SK-N-SH (cell line): Measurements from ENCODE around the gene MYO1E.

Experiments used
- MAX ChIP-seq: IDR thresholded peaks from 2 replicates; pipeline ENCODE4 v1.4.0; 2012; ENCODE audit warnings: low read depth
- RCOR1 ChIP-seq: fragments of 150-350 bp; IDR thresholded peaks from 2 replicates; pipeline ENCODE4 v1.6.1; 2017; ENCODE audit warnings: antibody characterized with exemption, low read length

- TF ChIP-seq MAX (no peak), RCOR1 (no peak)
Measured at GRCh38 chr15:59217876-59218498, 154.7 kb downstream of the MYO1E start.
